H9 (cell line): Measurements from ENCODE around the gene ATP6V1C2. TPM values are rescaled to one million over a fixed set of nuclear protein-coding genes. Genes with fewer than 3 reads are reported as not detected.

Source experiments
- DNase-seq: peaks from one replicate; pipeline ENCODE4 v3.0.0-alpha.2; 2017
- H2AFZ ChIP-seq: one replicate; pipeline ENCODE4 v1.6.1; 2013; ENCODE audit warnings: mild to moderate bottlenecking, low read length, control low read depth, moderate library complexity
- H2AK5ac ChIP-seq: 2 replicates; pipeline ENCODE4 v1.6.1; 2013; ENCODE audit warnings: low read length, control low read depth, mixed read lengths; ENCODE audit not compliant: insufficient read length
- H2BK120ac ChIP-seq: one replicate; pipeline ENCODE4 v1.6.1; 2013; ENCODE audit warnings: low read depth, mild to moderate bottlenecking, low read length, control low read depth, inconsistent platforms; ENCODE audit not compliant: poor library complexity, severe bottlenecking
- H2BK12ac ChIP-seq: 2 replicates; pipeline ENCODE4 v1.6.1; 2013; ENCODE audit warnings: low read length, control low read depth, mixed read lengths, low read depth; ENCODE audit not compliant: insufficient read length
- H2BK15ac ChIP-seq: 2 replicates; pipeline ENCODE4 v1.6.1; 2013; ENCODE audit warnings: low read depth, low read length, control low read depth
- H2BK20ac ChIP-seq: one replicate; pipeline ENCODE4 v1.6.1; 2013; ENCODE audit warnings: low read depth, mild to moderate bottlenecking, low read length, control low read depth, inconsistent platforms; ENCODE audit not compliant: poor library complexity, severe bottlenecking
- H2BK5ac ChIP-seq: 2 replicates; pipeline ENCODE4 v1.6.1; 2013; ENCODE audit warnings: low read length, control low read depth, mixed read lengths; ENCODE audit not compliant: insufficient read length
- H3K14ac ChIP-seq: 2 replicates; pipeline ENCODE4 v1.6.1; 2013; ENCODE audit warnings: low read length, control low read depth; ENCODE audit not compliant: insufficient read depth
- H3K18ac ChIP-seq: 2 replicates; pipeline ENCODE4 v1.6.1; 2013; ENCODE audit warnings: low read depth, mild to moderate bottlenecking, mixed read lengths, low read length, control low read depth; ENCODE audit not compliant: insufficient read length
- H3K23ac ChIP-seq: 2 replicates; pipeline ENCODE4 v1.6.1; 2013; ENCODE audit warnings: low read length, control low read depth, mixed read lengths, low read depth; ENCODE audit not compliant: insufficient read length
- H3K23me2 ChIP-seq: 2 replicates; pipeline ENCODE4 v1.6.1; 2013; ENCODE audit warnings: low read depth, mild to moderate bottlenecking, mixed read lengths, low read length, control low read depth; ENCODE audit not compliant: insufficient read length, poor library complexity, severe bottlenecking
- H3K27ac ChIP-seq: 2 replicates; pipeline ENCODE4 v1.5.1; 2013; ENCODE audit warnings: low read length, control low read depth, mixed read lengths, low read depth; ENCODE audit not compliant: insufficient read length
- H3K27me3 ChIP-seq: 2 replicates; pipeline ENCODE4 v1.6.1; 2013; ENCODE audit warnings: low read length, control low read depth, inconsistent platforms; ENCODE audit not compliant: insufficient read depth
- H3K4ac ChIP-seq: 2 replicates; pipeline ENCODE4 v1.6.1; 2013; ENCODE audit warnings: low read depth, mild to moderate bottlenecking, control low read depth, inconsistent platforms, low read length, moderate library complexity
- H3K4me1 ChIP-seq: 2 replicates; pipeline ENCODE4 v1.6.1; 2013; ENCODE audit warnings: low read length, control low read depth, inconsistent platforms; ENCODE audit not compliant: insufficient read depth
- H3K4me2 ChIP-seq: 2 replicates; pipeline ENCODE4 v1.6.1; 2013; ENCODE audit warnings: low read length, control low read depth, mixed read lengths; ENCODE audit not compliant: insufficient read length, insufficient read depth
- H3K56ac ChIP-seq: 2 replicates; pipeline ENCODE4 v1.6.1; 2013; ENCODE audit warnings: low read depth, mild to moderate bottlenecking, mixed read lengths, low read length, control low read depth; ENCODE audit not compliant: insufficient read length
- H3K79me1 ChIP-seq: 2 replicates; pipeline ENCODE4 v1.6.1; 2013; ENCODE audit warnings: low read depth, mild to moderate bottlenecking, moderate library complexity, low read length, control low read depth, inconsistent platforms; ENCODE audit not compliant: insufficient read depth, poor library complexity, severe bottlenecking
- H3K79me2 ChIP-seq: 2 replicates; pipeline ENCODE4 v1.6.1; 2013; ENCODE audit warnings: low read length, control low read depth, inconsistent platforms; ENCODE audit not compliant: insufficient read depth
- H3K9ac ChIP-seq: 2 replicates; pipeline ENCODE4 v1.6.1; 2013; ENCODE audit warnings: low read length, control low read depth, mixed read lengths; ENCODE audit not compliant: insufficient read length; ENCODE audit errors: extremely low read depth
- H3K9me3 ChIP-seq: one replicate; pipeline ENCODE4 v1.6.1; 2013; ENCODE audit warnings: low read depth, low read length, inconsistent platforms; ENCODE audit not compliant: control insufficient read depth
- H3T11ph ChIP-seq: one replicate; pipeline ENCODE4 v1.6.1; 2013; ENCODE audit warnings: mild to moderate bottlenecking, low read length, control low read depth, inconsistent platforms
- H4K20me1 ChIP-seq: one replicate; pipeline ENCODE4 v1.6.1; 2013; ENCODE audit not compliant: control insufficient read depth, insufficient read length, insufficient read depth
- H4K5ac ChIP-seq: 2 replicates; pipeline ENCODE4 v1.6.1; 2013; ENCODE audit warnings: low read depth, mild to moderate bottlenecking, mixed read lengths, low read length, control low read depth; ENCODE audit not compliant: insufficient read length
- H4K8ac ChIP-seq: replicated peaks from 2 replicates; pipeline ENCODE4 v1.6.1; 2013; ENCODE audit warnings: low read length, control low read depth, mixed read lengths, low read depth; ENCODE audit not compliant: insufficient read length
- H4K91ac ChIP-seq: 2 replicates; pipeline ENCODE4 v1.6.1; 2013; ENCODE audit warnings: low read depth, mild to moderate bottlenecking, moderate library complexity, mixed read lengths, low read length, control low read depth; ENCODE audit not compliant: insufficient read length
- H3K27ac Mint-ChIP-seq, 3 experiments: 2 replicates in 2 of 3; 3 replicates in 1 of 3; pipeline ENCODE4 v1.8.0; 2020 to 2021; ENCODE audit warnings: mixed read lengths in 3 of 3, mild to moderate bottlenecking in 1 of 3, moderate library complexity in 1 of 3
- H3K27me3 Mint-ChIP-seq: 2 replicates; pipeline ENCODE4 v1.8.0; 2021; ENCODE audit warnings: low read depth, mild to moderate bottlenecking, moderate library complexity, mixed read lengths
- H3K36me3 Mint-ChIP-seq, 3 experiments: 2 replicates in 2 of 3; 3 replicates in 1 of 3; pipeline ENCODE4 v1.8.0; 2020 to 2021; ENCODE audit warnings: low read depth in 3 of 3, mixed read lengths in 3 of 3; ENCODE audit not compliant: insufficient read depth in 1 of 3
- H3K4me1 Mint-ChIP-seq, 2 experiments: 2 replicates each; pipeline ENCODE4 v1.8.0; 2020; ENCODE audit warnings: mixed read lengths in 2 of 2
- H3K4me3 Mint-ChIP-seq, 2 experiments: 2 replicates in 1 of 2; 3 replicates in 1 of 2; pipeline ENCODE4 v1.8.0; 2020 to 2021; ENCODE audit warnings: mild to moderate bottlenecking in 2 of 2, mixed read lengths in 2 of 2, moderate library complexity in 1 of 2
- H3K9me3 Mint-ChIP-seq, 2 experiments: 2 replicates in 1 of 2; 3 replicates in 1 of 2; pipeline ENCODE4 v1.8.0; 2020; ENCODE audit warnings: mild to moderate bottlenecking in 2 of 2, mixed read lengths in 2 of 2, moderate library complexity in 1 of 2
- CTCF ChIP-seq: fragments of 200-600 bp; sonication (generic); conservative IDR thresholded peaks from 3 replicates; pipeline ENCODE4 v1.8.0; 2021; ENCODE audit warnings: antibody characterized with exemption, mild to moderate bottlenecking
- WGBS: extraction: QIAGEN DNeasy Blood & Tissue Kit; methylation state at CpG from one replicate; pipeline ENCODE4 v1.1.7; 2013; ENCODE audit warnings: missing lambda C conversion rate, low lambda C conversion rate, mixed read lengths; ENCODE audit not compliant: insufficient read length; ENCODE audit errors: extremely low coverage; 5-methylcytosine and 5-hydroxymethylcytosine counted together
- total RNA-seq: library from RNA; stranded (reverse); gene quantifications from 2 replicates; pipeline ENCODE4 v1.2.1, GENCODE V29; 2021

ATP6V1C2 gene
- total RNA-seq, 1 experiment from 2014 or later: 1.2 TPM

DNA sequence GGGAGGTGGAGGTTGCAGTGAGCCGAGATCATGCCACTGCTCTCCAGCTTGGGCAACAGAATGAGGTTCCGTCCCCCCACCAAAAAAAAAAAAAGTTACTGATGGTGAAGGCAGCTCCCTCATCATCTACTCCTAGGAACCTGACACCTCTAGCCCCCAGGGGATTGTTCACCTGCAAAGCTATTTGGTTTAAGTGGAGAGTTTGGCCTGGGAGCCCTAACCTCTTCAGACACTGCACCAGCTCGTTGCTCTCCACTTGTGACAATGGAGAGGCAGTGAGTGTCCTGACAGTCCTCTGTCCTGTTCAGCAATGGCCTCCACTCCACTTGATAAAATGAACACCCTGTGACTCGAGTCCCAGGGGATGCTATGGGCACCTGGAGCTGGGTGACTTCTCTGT lies 43.5 kb downstream of the ATP6V1C2 start:
- Mint-ChIP-seq H3K4me1 (peaks cover 7 to 14% of the 10 kb centered on the region in 2 experiments), H3K9me3 (no peaks in the 10 kb centered on the region), H3K36me3 (no peaks in the 10 kb centered on the region), H3K27ac (no peak overlapping the region), H3K4me3 (no peak overlapping the region), H3K27me3 (peaks cover 7% of the 10 kb centered on the region)
- WGBS: no CpG with 5 or more reads among the region's 4 CpGs
- H2AFZ ChIP-seq: no peak overlapping the region
- no peak overlapping the region for H3K23ac ChIP-seq
- H3K79me1 ChIP-seq: no peaks in the 10 kb centered on the region
- H3K23me2 ChIP-seq: no peaks in the 10 kb centered on the region
- no peak overlapping the region for H3T11ph ChIP-seq
- H2BK5ac ChIP-seq: no peak overlapping the region
- H4K20me1 ChIP-seq: no peaks in the 10 kb centered on the region
- H3K4me2 ChIP-seq: no peak overlapping the region
- H3K14ac ChIP-seq: no peak overlapping the region
- H4K8ac ChIP-seq: no peak overlapping the region
- H3K27ac ChIP-seq: no peak overlapping the region
- H4K5ac ChIP-seq: no peak overlapping the region
- H3K56ac ChIP-seq: no peak overlapping the region
- no peak overlapping the region for H2AK5ac ChIP-seq
- no peak for DNase-seq
- no peak overlapping the region for H2BK15ac ChIP-seq
- no peak overlapping the region for H3K9ac ChIP-seq
- no peak overlapping the region for H2BK120ac ChIP-seq
- no peaks in the 10 kb centered on the region for H3K9me3 ChIP-seq
- H3K18ac ChIP-seq: no peak overlapping the region
- no peak overlapping the region for H3K4ac ChIP-seq
- no peaks in the 10 kb centered on the region for H3K4me1 ChIP-seq
- no peak for TF ChIP-seq CTCF
- H2BK20ac ChIP-seq: no peak overlapping the region
- no peak overlapping the region for H2BK12ac ChIP-seq
- H3K27me3 ChIP-seq: no peaks in the 10 kb centered on the region
- H4K91ac ChIP-seq: no peak overlapping the region
- no peaks in the 10 kb centered on the region for H3K79me2 ChIP-seq
